ENCODE results near the gene GATAD2A.

- TF ChIP-seq EZH2 (IDR thresholded peaks at IDR 0.05; ENCODE audit: borderline replicate concordance, low read length) = no peak
- TF ChIP-seq CTCF (conservative IDR thresholded peaks at IDR 0.05 in 1 of 2, IDR thresholded peaks at IDR 0.05 in 1 of 2; ENCODE audit: extremely low read depth in 1 of 2, insufficient read depth in 1 of 2, low read depth in 1 of 2, low read length in 2 of 2) = no peak
Measured at GRCh38 chr19:19502808-19503602, 97.5 kb downstream of the GATAD2A start.

Data from mammary epithelial cell (primary cell).